Upper lobe of right lung (tissue), 1 donor: ENCODE measurements around the gene PRKN. TPM values are rescaled to one million over a fixed set of nuclear protein-coding genes. Genes with fewer than 3 reads are reported as not detected.
"Not testable (repeated sequence)": the region's sequence is repeated elsewhere in the genome, so short reads cannot be mapped to it uniquely, and the experiment has no call there.

Experiments
- ATAC-seq: fragments of 200-7000 bp; cut with Tn5 transposase; one replicate; pipeline ENCODE4 v1.9.1; 2020; ENCODE audit warnings: mild to moderate bottlenecking, moderate library complexity
- DNase-seq: peaks from one replicate; pipeline ENCODE4 v3.0.0-alpha.2; 2020
- H3K27ac ChIP-seq: fragments of 200-600 bp; one replicate; pipeline ENCODE4 v1.8.0; 2022
- H3K27me3 ChIP-seq: fragments of 200-600 bp; one replicate; pipeline ENCODE4 v1.8.0; 2022; ENCODE audit warnings: mild to moderate bottlenecking
- H3K36me3 ChIP-seq: fragments of 200-600 bp; one replicate; pipeline ENCODE4 v1.8.0; 2022
- H3K4me1 ChIP-seq: fragments of 200-600 bp; one replicate; pipeline ENCODE4 v1.8.0; 2022
- H3K4me3 ChIP-seq: fragments of 200-600 bp; one replicate; pipeline ENCODE4 v1.8.0; 2022; ENCODE audit warnings: mild to moderate bottlenecking
- H3K9me3 ChIP-seq: fragments of 200-600 bp; one replicate; pipeline ENCODE4 v1.8.0; 2022
- intact Hi-C: fragments of 100-400 bp; cut with DNase I; formaldehyde crosslinking; loops from one replicate; pipeline ENCODE4 v1.11.0; 2022
- total RNA-seq: library from RNA; stranded (reverse); fragmentation: NEBNext Ultra II Directional; extraction: Animal tissue kit (Norgen Biotek cat#: 25700); gene quantifications from one replicate; pipeline ENCODE4 v1.2.1, GENCODE V29; 2021
- TF ChIP-seq, protein P1 (sequence below): fragments of 200-600 bp; IDR thresholded peaks from one replicate; pipeline ENCODE4 v1.8.0; 2022; ENCODE audit warnings: antibody characterized with exemption
- donor health status: DM: no; HTN: yes; CAD: no; lungs with severe emphysema.

PRKN gene
- total RNA-seq, 1 donor from 2014 or later: 2.7 TPM

DNA sequence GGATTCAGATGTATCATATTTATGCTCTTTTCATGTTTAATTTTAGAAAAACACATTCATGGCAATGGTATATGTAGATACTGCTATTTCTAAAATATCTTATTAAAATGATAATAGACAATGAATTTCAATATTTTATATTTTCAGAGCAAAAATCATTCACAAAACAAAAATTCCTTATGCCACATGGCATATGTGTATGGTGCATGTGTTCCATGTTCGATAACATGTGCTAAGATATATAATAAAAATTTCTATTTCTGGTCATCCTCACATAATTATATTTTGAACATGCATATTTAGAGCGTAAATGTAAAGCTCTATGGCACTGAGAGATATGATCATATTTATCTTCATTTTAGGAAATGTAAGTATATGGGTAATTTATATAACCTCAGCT lies 847.5 kb downstream of the PRKN start:
- TF ChIP-seq, protein P1, sequence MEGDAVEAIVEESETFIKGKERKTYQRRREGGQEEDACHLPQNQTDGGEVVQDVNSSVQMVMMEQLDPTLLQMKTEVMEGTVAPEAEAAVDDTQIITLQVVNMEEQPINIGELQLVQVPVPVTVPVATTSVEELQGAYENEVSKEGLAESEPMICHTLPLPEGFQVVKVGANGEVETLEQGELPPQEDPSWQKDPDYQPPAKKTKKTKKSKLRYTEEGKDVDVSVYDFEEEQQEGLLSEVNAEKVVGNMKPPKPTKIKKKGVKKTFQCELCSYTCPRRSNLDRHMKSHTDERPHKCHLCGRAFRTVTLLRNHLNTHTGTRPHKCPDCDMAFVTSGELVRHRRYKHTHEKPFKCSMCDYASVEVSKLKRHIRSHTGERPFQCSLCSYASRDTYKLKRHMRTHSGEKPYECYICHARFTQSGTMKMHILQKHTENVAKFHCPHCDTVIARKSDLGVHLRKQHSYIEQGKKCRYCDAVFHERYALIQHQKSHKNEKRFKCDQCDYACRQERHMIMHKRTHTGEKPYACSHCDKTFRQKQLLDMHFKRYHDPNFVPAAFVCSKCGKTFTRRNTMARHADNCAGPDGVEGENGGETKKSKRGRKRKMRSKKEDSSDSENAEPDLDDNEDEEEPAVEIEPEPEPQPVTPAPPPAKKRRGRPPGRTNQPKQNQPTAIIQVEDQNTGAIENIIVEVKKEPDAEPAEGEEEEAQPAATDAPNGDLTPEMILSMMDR: no peak
- no peak overlapping the region for H3K27ac ChIP-seq
- intact Hi-C loops: no loop called here
- no peak for DNase-seq
- H3K36me3 ChIP-seq: no peaks in the 10 kb centered on the region
- ATAC-seq: no peak
- H3K27me3 ChIP-seq: no peaks in the 10 kb centered on the region
- H3K4me3 ChIP-seq: no peak overlapping the region
- no peaks in the 10 kb centered on the region for H3K9me3 ChIP-seq
- H3K4me1 ChIP-seq: no peaks in the 10 kb centered on the region

DNA sequence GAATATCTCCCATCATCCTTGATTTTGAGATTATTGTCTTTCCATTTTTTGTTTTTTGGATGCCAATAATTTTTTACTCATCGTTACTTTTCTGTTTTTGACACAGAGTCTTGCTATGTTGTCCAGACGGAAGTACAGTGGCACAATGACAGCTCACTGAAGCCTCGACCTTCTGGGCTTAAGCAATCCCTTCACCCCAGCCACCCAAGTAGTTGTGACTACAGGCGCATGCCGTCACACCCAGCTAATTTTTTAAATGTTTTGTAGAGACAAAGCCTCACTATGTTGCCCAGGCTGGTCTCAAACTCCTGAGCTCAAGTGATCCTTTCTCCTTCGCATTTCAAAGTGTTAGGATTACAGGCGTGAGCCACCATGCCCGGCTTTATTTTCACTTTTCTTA lies 851.3 kb downstream of the PRKN start:
- ATAC-seq (no peak), DNase-seq (no peak)
- H3K4me3 ChIP-seq: no peak overlapping the region
- H3K4me1 ChIP-seq: no peaks in the 10 kb centered on the region
- H3K9me3 ChIP-seq: no peaks in the 10 kb centered on the region
- intact Hi-C loops: no loop called here
- no peak overlapping the region for H3K27ac ChIP-seq
- no peaks in the 10 kb centered on the region for H3K27me3 ChIP-seq
- TF ChIP-seq, protein P1: no peak
- no peaks in the 10 kb centered on the region for H3K36me3 ChIP-seq

DNA sequence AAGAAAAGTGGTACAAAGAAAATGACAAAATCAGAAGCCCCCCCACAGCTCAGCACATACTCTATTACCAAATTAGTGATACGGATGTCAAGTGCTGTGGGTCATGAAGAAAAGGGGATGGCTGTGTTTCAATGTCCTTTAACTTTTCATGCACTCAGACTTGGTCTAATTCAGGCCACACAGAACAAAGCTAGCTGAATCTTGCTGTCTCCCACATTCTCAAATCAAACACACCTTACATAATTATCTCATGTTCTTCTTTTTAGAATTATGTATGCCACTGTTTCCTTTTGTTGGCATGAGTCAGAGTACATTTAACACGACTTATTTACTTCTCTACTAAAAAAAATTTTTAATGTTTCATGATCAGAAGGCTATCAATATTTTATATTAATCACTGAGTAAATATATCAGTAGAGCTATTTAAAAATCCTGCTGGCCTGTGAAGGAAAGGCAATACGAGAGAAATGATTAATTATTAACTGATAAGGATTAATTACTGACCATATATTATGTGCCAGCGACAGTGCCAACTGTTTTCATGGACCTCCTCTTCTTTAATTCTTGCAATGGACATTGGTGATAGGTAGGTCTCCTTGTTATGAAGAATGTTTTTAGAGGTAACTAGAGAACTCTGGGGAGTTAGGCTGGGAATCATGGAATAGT lies 857.2 kb downstream of the PRKN start:
- no peak overlapping the region for H3K27ac ChIP-seq
- no peak for DNase-seq
- TF ChIP-seq, protein P1: no peak
- ATAC-seq: no peak
- no peaks in the 10 kb centered on the region for H3K27me3 ChIP-seq
- no peaks in the 10 kb centered on the region for H3K36me3 ChIP-seq
- H3K4me1 ChIP-seq: no peaks in the 10 kb centered on the region
- intact Hi-C loops: no loop called here
- H3K4me3 ChIP-seq: no peak overlapping the region
- no peaks in the 10 kb centered on the region for H3K9me3 ChIP-seq

DNA sequence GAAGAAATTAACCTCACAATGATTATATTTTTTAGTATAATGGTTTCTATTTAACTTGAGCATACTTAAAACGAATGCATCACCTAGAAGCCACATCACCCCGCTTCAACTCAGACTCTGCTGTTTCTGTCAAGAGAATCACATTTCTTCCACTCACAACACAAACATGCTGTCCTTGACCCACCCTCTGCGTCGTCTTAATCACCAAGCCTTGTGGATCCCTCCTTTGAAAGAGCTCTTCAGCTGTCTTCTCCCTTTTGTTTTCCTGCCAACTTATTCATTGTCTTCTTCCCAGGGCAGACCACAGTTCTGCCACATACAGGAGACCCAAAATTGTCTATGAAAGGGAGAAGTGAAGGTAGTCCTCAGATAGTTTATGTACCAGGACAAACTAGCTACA lies 858.1 kb downstream of the PRKN start:
- TF ChIP-seq, protein P1: no peak
- no peak for ATAC-seq
- Histone ChIP-seq H3K4me3 (no peak overlapping the region), H3K36me3 (no peaks in the 10 kb centered on the region), H3K9me3 (no peaks in the 10 kb centered on the region), H3K27me3 (no peaks in the 10 kb centered on the region), H3K27ac (no peak overlapping the region), H3K4me1 (no peaks in the 10 kb centered on the region)
- no peak for DNase-seq
- intact Hi-C loops: no loop called here

DNA sequence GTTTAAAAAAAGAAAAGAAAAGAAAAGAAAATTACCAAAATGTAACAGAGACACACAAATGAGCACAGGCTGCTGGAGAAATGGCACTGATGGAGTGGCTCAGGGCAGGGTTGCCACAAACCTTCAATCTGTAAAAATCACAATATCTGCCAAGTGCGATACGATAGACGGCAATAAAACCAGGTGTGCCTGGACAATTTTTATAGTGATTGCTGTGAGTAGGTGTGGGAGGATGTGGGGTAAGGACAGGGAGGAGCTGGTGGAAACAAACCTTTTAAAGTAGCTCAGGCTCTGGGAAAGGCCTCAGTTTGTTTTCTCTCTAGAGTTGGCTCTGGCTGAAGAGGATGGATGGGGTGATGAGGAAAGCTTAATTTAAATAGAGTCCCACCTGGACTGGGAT lies 861.0 kb downstream of the PRKN start:
- DNase-seq (no peak), ATAC-seq (no peak)
- TF ChIP-seq, protein P1: no peak
- intact Hi-C loops: no loop called here
- Histone ChIP-seq H3K4me3 (no peak overlapping the region), H3K4me1 (no peaks in the 10 kb centered on the region), H3K36me3 (no peaks in the 10 kb centered on the region), H3K9me3 (no peaks in the 10 kb centered on the region), H3K27ac (no peak overlapping the region), H3K27me3 (no peaks in the 10 kb centered on the region)

DNA sequence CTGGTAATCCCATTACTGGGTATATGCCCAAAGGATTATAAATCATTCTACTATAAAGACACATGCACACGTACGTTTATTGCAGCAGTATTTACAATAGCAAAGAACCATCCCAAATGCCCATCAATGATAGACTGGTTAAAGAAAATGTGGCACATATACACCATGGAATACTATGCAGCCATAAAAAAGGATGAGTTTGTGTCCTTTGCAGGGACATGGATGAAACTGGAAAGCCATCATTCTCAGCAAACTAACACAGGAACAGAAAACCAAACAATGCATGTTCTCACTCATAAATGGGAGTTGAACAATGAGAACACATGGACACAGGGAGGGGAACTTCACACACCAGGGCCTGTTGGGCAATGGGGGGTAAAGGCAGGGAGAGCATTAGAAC lies 866.5 kb downstream of the PRKN start:
- H3K27me3 ChIP-seq, DNase-seq, H3K9me3 ChIP-seq, H3K27ac ChIP-seq, H3K36me3 ChIP-seq, H3K4me3 ChIP-seq, intact Hi-C loops, H3K4me1 ChIP-seq, ATAC-seq: not testable (repeated sequence)
